ENCODE data around the gene CLIC3.

DNA sequence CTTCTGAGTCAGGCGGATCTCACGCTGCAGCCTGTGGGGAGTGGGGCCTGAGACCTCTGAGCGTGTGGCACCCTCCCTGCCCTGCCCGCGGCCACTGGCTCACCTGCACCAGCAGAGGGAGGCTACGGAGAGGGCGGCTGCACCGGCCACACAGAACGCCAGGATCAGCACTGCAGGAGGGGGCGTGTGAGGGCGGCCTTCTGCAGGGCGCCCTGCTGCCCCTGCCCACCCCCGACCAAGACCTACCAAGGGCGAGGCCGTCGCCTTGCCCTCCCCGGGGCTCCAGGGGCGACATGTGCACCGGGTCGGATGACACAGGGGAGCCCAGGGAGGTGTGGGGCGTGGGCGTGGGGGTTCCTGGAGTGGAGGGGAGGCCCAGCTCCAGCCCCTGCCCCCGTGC lies 44.2 kb upstream of the CLIC3 start:
- no peak for TF ChIP-seq CTCF (IDR thresholded peaks at IDR 0.05)
- no peak for TF ChIP-seq POLR2A (IDR thresholded peaks at IDR 0.05)
